SK-N-SH (cell line): ENCODE data around the gene ETFA. TPM values are rescaled to one million over a fixed set of nuclear protein-coding genes. Genes with fewer than 3 reads are reported as not detected.

Experiments
- CTCF ChIA-PET: fragments of 300-600, 350-600 bp; formaldehyde crosslinking; extraction: SDS; loops from one replicate; lab custom pipeline; 2021; lab: Yijun Ruan, JAX
- POLR2A ChIA-PET: fragments of 350-600 bp; sonication (Branson Sonifier 250); formaldehyde crosslinking; extraction: SDS; loops from one replicate; lab custom pipeline; 2020; ENCODE audit warnings: antibody characterized with exemption, inconsistent platforms; lab: Yijun Ruan, JAX
- DNase-seq: peaks from one replicate; pipeline ENCODE4 v3.0.0; 2012
- H2AFZ ChIP-seq: fragments of 200-600 bp; sonication (generic); 2 replicates; pipeline ENCODE4 v1.8.1; 2016; ENCODE audit warnings: antibody characterized with exemption, mild to moderate bottlenecking, low read depth
- H3F3A ChIP-seq: fragments of 200-600 bp; sonication (generic); replicated peaks from 2 replicates; pipeline ENCODE3; 2016; ENCODE audit warnings: antibody characterized with exemption, mild to moderate bottlenecking; ENCODE audit not compliant: insufficient read depth
- H3K27ac ChIP-seq, 2 experiments: fragments of 200-500 bp in 1 of 2; fragments of 200-600 bp in 1 of 2; sonication (Bioruptor generic) in 1 of 2; sonication (generic), shearing (Covaris generic) in 1 of 2; 2 replicates each; pipeline versions ENCODE4 v1.5.1 to v1.6.1; 2014 to 2016; ENCODE audit warnings: low read depth in 2 of 2, inconsistent platforms in 1 of 2, low read length in 1 of 2, mild to moderate bottlenecking in 1 of 2, mixed read lengths in 1 of 2
- H3K27me3 ChIP-seq: fragments of 200-600 bp; sonication (generic), shearing (Covaris generic); 2 replicates; pipeline ENCODE4 v1.6.1; 2016; ENCODE audit warnings: mixed run types; ENCODE audit not compliant: insufficient read depth
- H3K36me3 ChIP-seq, 2 experiments: fragments of 200-500 bp in 1 of 2; fragments of 200-600 bp in 1 of 2; sonication (Bioruptor generic) in 1 of 2; sonication (generic) in 1 of 2; replicated peaks in 1 of 2; 2 replicates each; pipeline versions ENCODE3 to v1.5.1; 2014 to 2016; ENCODE audit warnings: low read length in 1 of 2, mild to moderate bottlenecking in 1 of 2; ENCODE audit not compliant: insufficient read depth in 2 of 2, control insufficient read depth in 1 of 2
- H3K4me1 ChIP-seq, 2 experiments: fragments of 200-500 bp in 1 of 2; fragments of 200-600 bp in 1 of 2; sonication (Bioruptor generic) in 1 of 2; sonication (generic), shearing (Covaris generic) in 1 of 2; 2 replicates each; pipeline versions ENCODE4 v1.5.1 to v1.6.1; 2014 to 2016; ENCODE audit warnings: low read depth in 1 of 2, low read length in 1 of 2, mixed run types in 1 of 2; ENCODE audit not compliant: insufficient read depth in 2 of 2, control insufficient read depth in 1 of 2
- H3K4me2 ChIP-seq: fragments of 200-600 bp; sonication (generic), shearing (Covaris generic); 2 replicates; pipeline ENCODE4 v1.6.1; 2017; ENCODE audit warnings: mixed run types
- H3K4me3 ChIP-seq, 2 experiments: fragments of 200-500 bp in 1 of 2; fragments of 200-600 bp in 1 of 2; sonication (Bioruptor generic) in 1 of 2; sonication (generic), shearing (Covaris generic) in 1 of 2; 2 replicates each; pipeline versions ENCODE4 v1.5.1 to v1.8.1; 2014 to 2016; ENCODE audit warnings: low read depth in 2 of 2, inconsistent platforms in 1 of 2, low read length in 1 of 2, mild to moderate bottlenecking in 1 of 2, mixed read lengths in 1 of 2, moderate library complexity in 1 of 2
- H3K79me2 ChIP-seq: fragments of 200-600 bp; sonication (generic); 2 replicates; pipeline ENCODE4 v1.8.1; 2017; ENCODE audit warnings: mild to moderate bottlenecking; ENCODE audit not compliant: insufficient read depth
- H3K9ac ChIP-seq: fragments of 200-600 bp; sonication (generic); 2 replicates; pipeline ENCODE4 v1.6.1; 2017; ENCODE audit warnings: mixed run types
- H3K9me2 ChIP-seq: fragments of 200-600 bp; sonication (generic); 2 replicates; pipeline ENCODE4 v1.6.1; 2017; ENCODE audit warnings: mixed run types
- H3K9me3 ChIP-seq: fragments of 200-600 bp; sonication (generic); 2 replicates; pipeline ENCODE4 v1.6.1; 2017; ENCODE audit warnings: mixed run types, mild to moderate bottlenecking, moderate library complexity
- H4K20me1 ChIP-seq: fragments of 200-600 bp; sonication (generic); 2 replicates; pipeline ENCODE4 v1.6.1; 2017; ENCODE audit warnings: mild to moderate bottlenecking, mixed run types; ENCODE audit not compliant: insufficient read depth
- CHD2 ChIP-seq: fragments of 150-350 bp; IDR thresholded peaks from 2 replicates; pipeline ENCODE4 v1.6.1; 2018; ENCODE audit warnings: low read length; ENCODE audit not compliant: partially characterized antibody
- ELF1 ChIP-seq: IDR thresholded peaks from 2 replicates; pipeline ENCODE4 v1.4.0; 2012
- EP300 ChIP-seq, 2 experiments: IDR thresholded peaks; 2 replicates each; pipeline versions ENCODE4 v1.4.0 to v1.6.1; 2012; ENCODE audit warnings: borderline replicate concordance in 1 of 2, low read depth in 1 of 2, low read length in 1 of 2
- FOXJ3 ChIP-seq: sonication (generic); formaldehyde crosslinking; IDR thresholded peaks from 2 replicates; pipeline ENCODE4 v1.5.1; 2020; ENCODE audit warnings: mild to moderate bottlenecking, missing genetic modification reagents
- JUND ChIP-seq: IDR thresholded peaks from 2 replicates; pipeline ENCODE4 v1.4.0; 2012
- MXI1 ChIP-seq: IDR thresholded peaks from 2 replicates; pipeline ENCODE4 v1.6.1; 2012; ENCODE audit warnings: mild to moderate bottlenecking, low read depth, low read length, improper control_type of control experiment
- RFX5 ChIP-seq: IDR thresholded peaks from 2 replicates; pipeline ENCODE4 v1.6.1; 2012; ENCODE audit warnings: mild to moderate bottlenecking, improper control_type of control experiment, low read length
- RXRA ChIP-seq: IDR thresholded peaks from 2 replicates; pipeline ENCODE4 v1.4.0; 2012; ENCODE audit warnings: low read depth, mild to moderate bottlenecking, borderline replicate concordance
- SMC3 ChIP-seq: IDR thresholded peaks from 2 replicates; pipeline ENCODE4 v1.6.1; 2012; ENCODE audit warnings: low read depth, low read length, improper control_type of control experiment
- TAF1 ChIP-seq: IDR thresholded peaks from 2 replicates; pipeline ENCODE4 v1.6.1; 2012; ENCODE audit warnings: low read depth, mild to moderate bottlenecking, low read length, moderate library complexity, borderline replicate concordance
- TCF12 ChIP-seq: IDR thresholded peaks from 2 replicates; pipeline ENCODE4 v1.4.0; 2012
- TEAD4 ChIP-seq: IDR thresholded peaks from 2 replicates; pipeline ENCODE4 v1.4.0; 2012; ENCODE audit warnings: mild to moderate bottlenecking, borderline replicate concordance; ENCODE audit not compliant: insufficient read depth
- YY1 ChIP-seq: IDR thresholded peaks from 2 replicates; pipeline ENCODE4 v1.4.0; 2012; ENCODE audit warnings: low read depth, mild to moderate bottlenecking
- WGBS: methylation state at CpG from one replicate; pipeline ENCODE4 v1.1.6; 2017; ENCODE audit warnings: low lambda C conversion rate; 5-methylcytosine and 5-hydroxymethylcytosine counted together
- polyA plus RNA-seq, 3 experiments: library from polyadenylated mRNA; depleted of rRNA; stranded (reverse); fragments of >200 nt; gene quantifications; 2 replicates each; pipeline ENCODE4 v1.2.3, GENCODE V29; 2012
- TF ChIP-seq, protein P1 (sequence below): fragments of 150-350 bp; IDR thresholded peaks from 2 replicates; pipeline ENCODE4 v1.6.1; 2016; ENCODE audit warnings: mild to moderate bottlenecking, low read depth, low read length
- TF ChIP-seq, protein P2 (sequence below): IDR thresholded peaks from 2 replicates; pipeline ENCODE4; 2012
- TF ChIP-seq, protein P3 (sequence below): fragments of 150-350 bp; IDR thresholded peaks from 2 replicates; pipeline ENCODE4 v1.6.1; 2017; ENCODE audit warnings: antibody characterized with exemption, low read length, low read depth, borderline replicate concordance

The ETFA gene
- polyA plus RNA-seq, 1 of the 3 experiments (the other 2 are of a cell fraction) = 122 TPM

DNA sequence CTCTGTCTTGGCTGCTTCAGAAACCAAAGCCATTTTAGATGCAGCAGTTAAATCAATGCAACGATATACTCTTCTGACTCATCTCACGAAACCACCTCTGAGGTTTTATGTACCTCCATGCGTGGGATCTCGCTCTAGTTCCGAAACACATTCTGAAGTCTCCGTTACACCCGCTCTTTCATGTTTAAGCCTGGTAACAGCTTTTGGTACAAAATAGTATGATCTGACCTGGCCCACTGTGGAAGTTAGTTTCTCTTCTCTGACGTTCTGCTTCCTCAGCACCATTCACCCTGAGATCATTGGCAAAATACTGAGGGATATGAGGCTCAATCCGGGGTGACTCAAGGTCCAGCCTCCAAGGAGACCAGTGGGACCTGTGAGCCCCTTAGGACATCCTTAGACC, 129.6 kb downstream of the ETFA start:
- Histone ChIP-seq H3K79me2 (no peaks in the 10 kb centered on the region), H3K4me3 (no peak overlapping the region)
- TF ChIP-seq TEAD4 = no peak
- no peak for TF ChIP-seq RFX5
- TF ChIP-seq, all 33 proteins: peak for 0
- Histone ChIP-seq H4K20me1 (no peaks in the 10 kb centered on the region), H3K4me1 (peaks cover 3 to 13% of the 10 kb centered on the region in 2 experiments; a peak in 2 of 4 replicates), H3F3A (peaks cover 5% of the 10 kb centered on the region), H3K27ac (peak overlapping the region in 1 of 2 experiments; percentile 77; a peak in 1 of 4 replicates), H3K27me3 (no peaks in the 10 kb centered on the region), H3K9me2 (no peaks in the 10 kb centered on the region), H3K9me3 (no peaks in the 10 kb centered on the region), H3K9ac (no peak overlapping the region), H3K36me3 (no peaks in the 10 kb centered on the region), H3K4me2 (no peak overlapping the region), H2AFZ (no peak overlapping the region)
- no peak for DNase-seq
- ChIA-PET POLR2A (no interaction called here), CTCF (interaction anchor here (1.1 to 1.2 kb wide), 2 partner anchors 9 to 34 kb away, joined by 4 to 7 read pairs; no protein-coding TSS in a partner anchor)
- WGBS = 86% methylated on average over 9 of the region's 9 CpGs

DNA sequence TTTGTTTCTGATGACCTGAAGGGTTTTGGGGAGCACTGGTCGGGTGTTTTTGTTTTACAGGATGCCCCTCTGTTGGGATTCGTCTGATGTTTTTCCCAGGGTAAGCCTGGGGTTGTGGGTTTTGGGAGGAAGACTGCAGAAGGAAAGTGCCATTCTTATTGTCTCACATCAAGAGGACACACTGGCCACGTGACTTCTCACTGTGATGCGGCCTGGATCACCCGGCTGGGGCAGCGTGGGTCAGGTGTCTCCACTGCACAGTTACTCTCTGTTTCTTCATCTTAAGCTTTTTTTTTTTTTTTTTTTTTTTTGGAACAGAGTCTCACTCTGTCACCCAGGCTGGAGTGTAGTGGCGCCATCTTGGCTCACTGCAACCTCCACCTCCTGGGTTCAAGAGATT, 130.9 kb downstream of the ETFA start:
- no peak for TF ChIP-seq SMC3
- no peak for TF ChIP-seq MXI1
- no peak for TF ChIP-seq TAF1
- TF ChIP-seq, protein P1, sequence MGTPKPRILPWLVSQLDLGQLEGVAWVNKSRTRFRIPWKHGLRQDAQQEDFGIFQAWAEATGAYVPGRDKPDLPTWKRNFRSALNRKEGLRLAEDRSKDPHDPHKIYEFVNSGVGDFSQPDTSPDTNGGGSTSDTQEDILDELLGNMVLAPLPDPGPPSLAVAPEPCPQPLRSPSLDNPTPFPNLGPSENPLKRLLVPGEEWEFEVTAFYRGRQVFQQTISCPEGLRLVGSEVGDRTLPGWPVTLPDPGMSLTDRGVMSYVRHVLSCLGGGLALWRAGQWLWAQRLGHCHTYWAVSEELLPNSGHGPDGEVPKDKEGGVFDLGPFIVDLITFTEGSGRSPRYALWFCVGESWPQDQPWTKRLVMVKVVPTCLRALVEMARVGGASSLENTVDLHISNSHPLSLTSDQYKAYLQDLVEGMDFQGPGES = no peak
- TF ChIP-seq, protein P2, sequence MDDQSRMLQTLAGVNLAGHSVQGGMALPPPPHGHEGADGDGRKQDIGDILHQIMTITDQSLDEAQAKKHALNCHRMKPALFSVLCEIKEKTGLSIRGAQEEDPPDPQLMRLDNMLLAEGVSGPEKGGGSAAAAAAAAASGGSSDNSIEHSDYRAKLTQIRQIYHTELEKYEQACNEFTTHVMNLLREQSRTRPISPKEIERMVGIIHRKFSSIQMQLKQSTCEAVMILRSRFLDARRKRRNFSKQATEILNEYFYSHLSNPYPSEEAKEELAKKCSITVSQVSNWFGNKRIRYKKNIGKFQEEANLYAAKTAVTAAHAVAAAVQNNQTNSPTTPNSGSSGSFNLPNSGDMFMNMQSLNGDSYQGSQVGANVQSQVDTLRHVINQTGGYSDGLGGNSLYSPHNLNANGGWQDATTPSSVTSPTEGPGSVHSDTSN = no peak
- no peak for TF ChIP-seq CHD2
- 96% methylated on average over 7 of the region's 7 CpGs for WGBS
- CTCF ChIA-PET = interaction anchor here (2.4 kb wide), 1 partner anchor 10 kb away, joined by 8 read pairs; no protein-coding TSS in a partner anchor

DNA sequence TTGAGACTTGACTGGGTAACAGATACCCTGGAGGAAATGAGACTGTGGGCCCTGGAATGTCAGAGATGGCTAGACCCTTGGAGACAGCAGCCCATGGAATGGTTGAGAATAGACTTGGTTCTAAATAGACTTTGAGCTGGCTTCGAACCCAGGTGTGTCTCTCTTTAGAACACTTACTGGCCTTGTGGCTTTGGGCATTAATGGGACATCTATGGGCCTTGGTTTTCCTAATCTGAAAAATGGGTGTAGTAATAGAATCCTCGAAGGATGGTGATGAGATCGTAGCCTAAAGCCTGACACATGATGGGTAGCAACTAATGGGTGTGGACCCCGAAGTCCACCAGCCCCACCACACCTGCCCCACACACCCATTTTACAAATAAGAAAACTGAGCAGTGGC, 132.2 kb downstream of the ETFA start:
- Histone ChIP-seq H3K36me3 (no peaks in the 10 kb centered on the region), H3K4me3 (no peak overlapping the region), H4K20me1 (no peaks in the 10 kb centered on the region), H3K4me2 (no peak overlapping the region), H3K4me1 (peaks cover 0 to 5% of the 10 kb centered on the region in 2 experiments; a peak in 1 of 4 replicates), H3K27ac (no peak overlapping the region), H3K27me3 (no peaks in the 10 kb centered on the region), H3K9me2 (no peaks in the 10 kb centered on the region), H3K9ac (no peak overlapping the region), H3K79me2 (no peaks in the 10 kb centered on the region), H2AFZ (no peak overlapping the region), H3K9me3 (no peaks in the 10 kb centered on the region), H3F3A (peaks cover 5% of the 10 kb centered on the region)
- no peak for DNase-seq
- ChIA-PET CTCF (interaction anchor here (1.9 to 2.4 kb wide), 2 partner anchors 12 to 155 kb away, joined by 4 to 8 read pairs; no protein-coding TSS in a partner anchor), POLR2A (no interaction called here)
- 88% methylated on average over 3 of the region's 4 CpGs for WGBS
- TF ChIP-seq YY1 (no peak), JUND (no peak), TCF12 (no peak), FOXJ3 (no peak), ELF1 (no peak), CHD2 (no peak), RXRA (no peak), EP300 (IDR thresholded peaks at IDR 0.05; ENCODE audit: borderline replicate concordance in 1 of 2, low read depth in 1 of 2, low read length in 1 of 2) (no peak)
- TF ChIP-seq, protein P2 = no peak
- TF ChIP-seq, protein P3, sequence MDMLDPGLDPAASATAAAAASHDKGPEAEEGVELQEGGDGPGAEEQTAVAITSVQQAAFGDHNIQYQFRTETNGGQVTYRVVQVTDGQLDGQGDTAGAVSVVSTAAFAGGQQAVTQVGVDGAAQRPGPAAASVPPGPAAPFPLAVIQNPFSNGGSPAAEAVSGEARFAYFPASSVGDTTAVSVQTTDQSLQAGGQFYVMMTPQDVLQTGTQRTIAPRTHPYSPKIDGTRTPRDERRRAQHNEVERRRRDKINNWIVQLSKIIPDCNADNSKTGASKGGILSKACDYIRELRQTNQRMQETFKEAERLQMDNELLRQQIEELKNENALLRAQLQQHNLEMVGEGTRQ = no peak

More for the DNA sequence above, 130.9 kb downstream of the ETFA start:
- POLR2A ChIA-PET = no interaction called here
- Histone ChIP-seq H3K9me3 (no peaks in the 10 kb centered on the region), H3K4me1 (peaks cover 0 to 13% of the 10 kb centered on the region in 2 experiments; a peak in 2 of 4 replicates), H3K79me2 (no peaks in the 10 kb centered on the region), H3K36me3 (no peaks in the 10 kb centered on the region), H4K20me1 (no peaks in the 10 kb centered on the region), H3K9me2 (no peaks in the 10 kb centered on the region), H3K27me3 (no peaks in the 10 kb centered on the region), H3F3A (peaks cover 5% of the 10 kb centered on the region), H3K9ac (no peak overlapping the region), H3K27ac (no peak overlapping the region), H3K4me3 (no peak overlapping the region), H2AFZ (no peak overlapping the region), H3K4me2 (no peak overlapping the region)
- DNase-seq = no peak
